Mesendoderm (in vitro differentiated cells): Measurements from ENCODE around the gene PRKAG2.

Experiments used
- DNase-seq: peaks from one replicate; pipeline ENCODE4 v3.0.0; 2013
- H2AK5ac ChIP-seq: 2 replicates; pipeline ENCODE4 v1.6.1; 2013; ENCODE audit warnings: low read length, inconsistent platforms
- H2BK120ac ChIP-seq: 2 replicates; pipeline ENCODE4 v1.6.1; 2013; ENCODE audit warnings: low read depth, mild to moderate bottlenecking, low read length, moderate library complexity, mixed read lengths
- H2BK15ac ChIP-seq: replicated peaks from 2 replicates; pipeline ENCODE4 v1.6.1; 2013; ENCODE audit warnings: low read depth, mild to moderate bottlenecking, moderate library complexity
- H2BK5ac ChIP-seq: 2 replicates; pipeline ENCODE4 v1.6.1; 2013; ENCODE audit warnings: low read length, inconsistent platforms
- H3K18ac ChIP-seq: 2 replicates; pipeline ENCODE4 v1.6.1; 2013; ENCODE audit warnings: mild to moderate bottlenecking, low read length, mixed read lengths
- H3K23ac ChIP-seq: one replicate; pipeline ENCODE4 v1.6.1; 2013; ENCODE audit warnings: low read length
- H3K27ac ChIP-seq: 2 replicates; pipeline ENCODE4 v1.5.1; 2013; ENCODE audit warnings: low read depth, mild to moderate bottlenecking, inconsistent platforms, low read length, moderate library complexity
- H3K27me3 ChIP-seq: 2 replicates; pipeline ENCODE4 v1.6.1; 2013; ENCODE audit warnings: low read length, control low read depth, mild to moderate bottlenecking, inconsistent platforms; ENCODE audit not compliant: insufficient read depth, poor library complexity
- H3K36me3 ChIP-seq: 2 replicates; pipeline ENCODE4 v1.6.1; 2013; ENCODE audit warnings: low read length, inconsistent platforms; ENCODE audit not compliant: control insufficient read depth, insufficient read depth
- H3K4ac ChIP-seq: one replicate; pipeline ENCODE4 v1.6.1; 2013; ENCODE audit warnings: low read depth, mild to moderate bottlenecking, low read length, moderate library complexity
- H3K4me1 ChIP-seq: 2 replicates; pipeline ENCODE4 v1.6.1; 2013; ENCODE audit warnings: low read depth, low read length, inconsistent platforms; ENCODE audit not compliant: control insufficient read depth
- H3K4me2 ChIP-seq: 2 replicates; pipeline ENCODE4 v1.6.1; 2013; ENCODE audit warnings: low read length
- H3K4me3 ChIP-seq: 2 replicates; pipeline ENCODE4 v1.5.1; 2013; ENCODE audit warnings: mild to moderate bottlenecking, low read length
- H3K56ac ChIP-seq: one replicate; pipeline ENCODE4 v1.6.1; 2013; ENCODE audit warnings: low read length
- H3K79me1 ChIP-seq: 2 replicates; pipeline ENCODE4 v1.6.1; 2013; ENCODE audit warnings: low read length, inconsistent platforms
- H3K79me2 ChIP-seq: 2 replicates; pipeline ENCODE4 v1.6.1; 2013; ENCODE audit warnings: mild to moderate bottlenecking, low read length; ENCODE audit not compliant: control insufficient read depth, insufficient read depth
- H3K9ac ChIP-seq: 2 replicates; pipeline ENCODE4 v1.6.1; 2013; ENCODE audit warnings: low read length, inconsistent platforms
- H4K5ac ChIP-seq: one replicate; pipeline ENCODE4 v1.6.1; 2013; ENCODE audit warnings: low read length
- H4K8ac ChIP-seq: one replicate; pipeline ENCODE4 v1.6.1; 2013; ENCODE audit warnings: low read depth, mild to moderate bottlenecking, control low read depth, low read length, moderate library complexity
- WGBS: extraction: QIAGEN DNeasy Blood & Tissue Kit; methylation state at CpG from one replicate; pipeline ENCODE4 v1.1.7; 2013; ENCODE audit warnings: low lambda C conversion rate, missing lambda C conversion rate; ENCODE audit not compliant: insufficient coverage; ENCODE audit errors: extremely low coverage; 5-methylcytosine and 5-hydroxymethylcytosine counted together

The PRKAG2 gene

DNA sequence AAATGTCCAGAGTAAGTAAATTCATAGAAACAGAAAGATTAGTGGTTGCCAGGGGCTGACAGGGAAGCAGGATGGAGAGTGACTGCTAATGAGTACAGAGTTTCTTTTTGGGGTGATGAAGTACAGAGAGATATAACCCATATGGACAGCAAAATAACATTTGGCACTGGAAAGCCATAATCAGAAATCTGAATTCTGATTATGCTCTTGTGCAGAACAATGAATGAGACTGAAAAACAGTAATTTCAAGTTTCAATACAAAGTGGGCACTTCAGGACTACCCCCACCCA is 361.7 kb downstream of the PRKAG2 start:
- Histone ChIP-seq H3K79me2 (peaks cover 83% of the 10 kb centered on the region), H3K4ac (no peak overlapping the region), H3K27me3 (no peaks in the 10 kb centered on the region), H3K4me3 (no peak overlapping the region), H3K27ac (no peak overlapping the region), H3K9ac (no peak overlapping the region), H3K18ac (no peak overlapping the region), H2BK5ac (no peak overlapping the region), H2BK15ac (no peak overlapping the region), H3K56ac (no peak overlapping the region), H3K4me1 (no peaks in the 10 kb centered on the region), H2BK120ac (no peak overlapping the region), H3K36me3 (no peaks in the 10 kb centered on the region), H3K79me1 (peaks cover 11% of the 10 kb centered on the region), H4K8ac (no peak overlapping the region), H3K4me2 (no peak overlapping the region), H3K23ac (no peak overlapping the region), H4K5ac (no peak overlapping the region), H2AK5ac (no peak overlapping the region)
- no peak for DNase-seq

DNA sequence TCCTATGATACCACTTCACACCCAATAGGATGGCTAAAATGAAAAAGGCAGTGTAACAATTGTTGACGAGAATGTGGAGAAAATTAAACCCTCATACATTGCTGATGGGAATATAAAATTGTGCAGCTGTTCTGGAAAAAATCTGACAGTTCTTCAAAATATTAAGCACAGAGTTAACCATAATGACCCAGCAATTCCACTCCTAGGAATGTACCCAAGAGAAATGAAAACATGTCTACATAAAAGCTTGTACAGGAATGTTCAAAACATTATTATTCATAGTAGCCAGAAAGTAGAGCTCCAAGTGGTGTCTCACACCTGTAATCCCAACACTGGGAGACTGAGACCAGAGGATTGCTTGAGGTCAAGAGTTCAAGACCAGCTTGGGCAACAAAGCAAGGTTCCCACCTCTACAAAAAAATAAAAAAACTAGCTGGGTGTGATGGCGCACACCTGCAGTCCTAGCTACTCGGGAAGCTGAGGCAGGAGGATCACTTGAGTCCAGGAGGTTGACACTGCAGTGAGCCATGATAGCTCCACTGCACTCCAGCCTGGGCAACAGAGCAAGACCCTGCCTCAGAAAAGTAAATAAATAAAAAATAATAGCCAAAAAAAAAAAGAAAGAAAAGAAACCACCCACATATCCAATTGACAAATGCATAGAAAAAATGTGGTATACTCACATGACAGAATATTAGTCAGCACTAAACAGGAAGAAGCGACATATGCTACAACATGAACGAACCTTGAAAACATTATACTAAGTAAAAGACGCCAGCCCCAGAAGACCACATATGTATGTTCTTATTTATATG is 362.2 kb downstream of the PRKAG2 start:
- no peak overlapping the region for H3K18ac ChIP-seq
- H3K9ac ChIP-seq, result no peak overlapping the region
- no peak overlapping the region for H3K23ac ChIP-seq
- H3K79me2 ChIP-seq, result peaks cover 88% of the 10 kb centered on the region
- H4K5ac ChIP-seq, result no peak overlapping the region
- H3K27me3 ChIP-seq, result no peaks in the 10 kb centered on the region
- H2BK15ac ChIP-seq, result no peak overlapping the region
- no peak overlapping the region for H3K4ac ChIP-seq
- H3K4me3 ChIP-seq, result no peak overlapping the region
- no peak overlapping the region for H3K4me2 ChIP-seq
- no peak overlapping the region for H4K8ac ChIP-seq
- no peak for DNase-seq
- H2AK5ac ChIP-seq, result no peak overlapping the region
- H3K27ac ChIP-seq, result no peak overlapping the region
- H2BK5ac ChIP-seq, result no peak overlapping the region
- no CpG with 5 or more reads among the region's 6 CpGs for WGBS
- H3K4me1 ChIP-seq, result no peaks in the 10 kb centered on the region
- no peak overlapping the region for H3K56ac ChIP-seq
- H2BK120ac ChIP-seq, result no peak overlapping the region
- peaks cover 12% of the 10 kb centered on the region for H3K79me1 ChIP-seq
- no peaks in the 10 kb centered on the region for H3K36me3 ChIP-seq

DNA sequence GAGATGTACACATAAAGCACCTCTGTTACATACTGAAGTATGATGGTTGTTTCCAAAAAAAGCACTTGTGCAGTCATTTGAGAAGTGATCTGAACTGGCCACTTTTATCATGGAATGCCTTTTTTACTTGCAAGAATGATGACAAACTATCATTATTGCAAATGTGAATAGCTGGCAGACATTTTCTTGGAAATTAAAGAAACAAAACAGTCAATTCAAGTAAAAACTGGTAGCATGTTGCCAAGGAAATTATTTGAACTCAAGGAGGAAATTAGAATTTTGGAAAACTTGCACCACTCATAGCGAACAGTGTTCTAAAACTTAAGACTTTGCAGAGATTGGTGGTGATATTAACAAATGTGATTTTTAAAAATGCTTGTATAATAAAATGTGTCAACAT is 363.8 kb downstream of the PRKAG2 start:
- Histone ChIP-seq H3K4me3 (no peak overlapping the region), H3K79me2 (peaks cover 91% of the 10 kb centered on the region), H4K8ac (no peak overlapping the region), H3K27ac (no peak overlapping the region), H3K9ac (no peak overlapping the region), H3K23ac (no peak overlapping the region), H3K4ac (no peak overlapping the region), H2BK120ac (no peak overlapping the region), H3K18ac (no peak overlapping the region), H4K5ac (no peak overlapping the region), H3K79me1 (peaks cover 12% of the 10 kb centered on the region), H2BK5ac (no peak overlapping the region), H3K56ac (no peak overlapping the region), H2AK5ac (no peak overlapping the region), H3K27me3 (no peaks in the 10 kb centered on the region), H3K4me1 (no peaks in the 10 kb centered on the region), H2BK15ac (no peak overlapping the region), H3K4me2 (no peak overlapping the region), H3K36me3 (no peaks in the 10 kb centered on the region)
- no peak for DNase-seq
- WGBS, result no CpG with 5 or more reads among the region's 1 CpG

DNA sequence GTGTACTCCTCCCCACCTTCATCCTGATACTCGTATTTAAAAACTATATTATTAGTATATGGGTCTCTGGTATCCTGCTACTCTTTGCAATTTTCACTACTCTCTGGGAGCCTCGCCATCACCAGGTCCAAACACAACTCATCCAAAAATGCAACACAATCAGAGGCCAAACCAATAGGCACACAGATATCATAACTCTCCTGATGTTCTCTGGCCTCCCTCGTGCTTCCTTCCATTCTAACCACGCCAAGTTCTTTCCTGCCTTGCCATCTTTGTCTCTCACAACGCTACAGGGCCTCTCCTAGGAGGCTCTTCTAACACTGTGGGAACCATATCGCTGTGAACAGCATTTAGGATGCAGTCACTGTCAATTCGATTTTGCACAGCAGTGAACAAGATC is 364.6 kb downstream of the PRKAG2 start:
- Histone ChIP-seq H3K9ac (no peak overlapping the region), H4K8ac (no peak overlapping the region), H3K27ac (no peak overlapping the region), H3K4me2 (no peak overlapping the region), H3K56ac (no peak overlapping the region), H3K4me3 (no peak overlapping the region), H2AK5ac (no peak overlapping the region), H3K18ac (no peak overlapping the region), H3K36me3 (no peaks in the 10 kb centered on the region), H2BK120ac (no peak overlapping the region), H2BK15ac (no peak overlapping the region), H2BK5ac (no peak overlapping the region), H3K4me1 (no peaks in the 10 kb centered on the region), H3K79me2 (peaks cover 87% of the 10 kb centered on the region), H3K4ac (no peak overlapping the region), H3K23ac (no peak overlapping the region), H3K79me1 (peaks cover 9% of the 10 kb centered on the region), H4K5ac (no peak overlapping the region), H3K27me3 (no peaks in the 10 kb centered on the region)
- WGBS, result no CpG with 5 or more reads among the region's 7 CpGs
- DNase-seq, result no peak

DNA sequence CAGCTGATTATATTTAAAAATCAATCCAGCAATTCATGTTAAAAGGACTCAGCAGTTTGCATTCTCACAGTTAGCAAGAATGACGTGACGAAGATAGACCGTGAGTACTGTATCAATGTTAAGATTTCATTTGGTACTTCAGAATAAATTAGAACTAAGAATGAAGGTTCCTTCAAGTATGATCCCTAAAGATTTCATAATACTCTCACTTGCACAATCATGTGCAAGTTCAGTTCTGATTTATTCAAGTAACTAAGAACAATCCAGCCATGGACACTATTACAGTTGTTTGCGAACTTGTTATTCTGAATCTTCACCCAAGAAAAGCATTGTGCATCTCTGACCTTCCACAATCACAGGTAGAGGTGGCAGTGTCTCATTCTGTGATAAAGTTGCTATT is 365.0 kb downstream of the PRKAG2 start:
- DNase-seq, result no peak
- H2BK120ac ChIP-seq, result no peak overlapping the region
- peaks cover 9% of the 10 kb centered on the region for H3K79me1 ChIP-seq
- H2BK5ac ChIP-seq, result no peak overlapping the region
- no peaks in the 10 kb centered on the region for H3K27me3 ChIP-seq
- no peak overlapping the region for H2AK5ac ChIP-seq
- H4K8ac ChIP-seq, result no peak overlapping the region
- WGBS, result no CpG with 5 or more reads among the region's 4 CpGs
- H3K4me2 ChIP-seq, result no peak overlapping the region
- H3K4me3 ChIP-seq, result no peak overlapping the region
- H3K4ac ChIP-seq, result no peak overlapping the region
- no peak overlapping the region for H2BK15ac ChIP-seq
- no peak overlapping the region for H3K9ac ChIP-seq
- no peak overlapping the region for H4K5ac ChIP-seq
- no peaks in the 10 kb centered on the region for H3K4me1 ChIP-seq
- no peak overlapping the region for H3K27ac ChIP-seq
- H3K79me2 ChIP-seq, result peaks cover 87% of the 10 kb centered on the region
- no peak overlapping the region for H3K56ac ChIP-seq
- H3K36me3 ChIP-seq, result no peaks in the 10 kb centered on the region
- H3K18ac ChIP-seq, result no peak overlapping the region
- H3K23ac ChIP-seq, result no peak overlapping the region

DNA sequence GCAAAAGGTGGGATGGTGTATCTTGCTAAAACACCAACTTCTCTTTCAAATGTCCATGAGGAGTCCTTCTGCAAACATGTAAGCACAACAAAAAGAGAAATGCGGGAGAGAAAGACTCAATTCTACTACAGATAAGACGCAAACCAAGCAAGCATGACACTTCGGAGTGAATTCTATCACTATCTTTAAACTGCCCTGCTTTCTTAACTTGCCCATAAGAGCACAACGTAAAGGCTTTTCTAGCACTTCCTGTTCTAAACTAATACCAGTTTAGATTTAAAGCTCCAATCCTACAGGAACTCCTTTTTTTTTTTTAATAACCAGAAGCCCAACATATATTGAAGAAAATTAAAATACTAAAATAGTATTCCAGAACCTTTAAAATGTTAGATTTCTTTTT is 365.6 kb downstream of the PRKAG2 start:
- Histone ChIP-seq H3K79me1 (peaks cover 12% of the 10 kb centered on the region), H3K27ac (no peak overlapping the region), H3K4me3 (no peak overlapping the region), H2BK15ac (no peak overlapping the region), H4K8ac (no peak overlapping the region), H3K4ac (no peak overlapping the region), H3K4me2 (no peak overlapping the region), H3K18ac (no peak overlapping the region), H2AK5ac (no peak overlapping the region), H2BK120ac (no peak overlapping the region), H3K9ac (no peak overlapping the region), H3K4me1 (no peaks in the 10 kb centered on the region), H3K36me3 (no peaks in the 10 kb centered on the region), H2BK5ac (no peak overlapping the region), H3K79me2 (peaks cover 87% of the 10 kb centered on the region), H4K5ac (no peak overlapping the region), H3K56ac (no peak overlapping the region), H3K27me3 (no peaks in the 10 kb centered on the region), H3K23ac (no peak overlapping the region)
- DNase-seq, result no peak
- no CpG with 5 or more reads among the region's 4 CpGs for WGBS
